Amniotic stem cell (primary cell): Measurements from ENCODE around the gene C2CD3.
"Not testable (repeated sequence)": the region's sequence is repeated elsewhere in the genome, so short reads cannot be mapped to it uniquely, and the experiment has no call there.

Experiments used
- DNase-seq: peaks from one replicate; lab custom pipeline; 2025; lab: John Stamatoyannopoulos, UW

Gene C2CD3

DNA sequence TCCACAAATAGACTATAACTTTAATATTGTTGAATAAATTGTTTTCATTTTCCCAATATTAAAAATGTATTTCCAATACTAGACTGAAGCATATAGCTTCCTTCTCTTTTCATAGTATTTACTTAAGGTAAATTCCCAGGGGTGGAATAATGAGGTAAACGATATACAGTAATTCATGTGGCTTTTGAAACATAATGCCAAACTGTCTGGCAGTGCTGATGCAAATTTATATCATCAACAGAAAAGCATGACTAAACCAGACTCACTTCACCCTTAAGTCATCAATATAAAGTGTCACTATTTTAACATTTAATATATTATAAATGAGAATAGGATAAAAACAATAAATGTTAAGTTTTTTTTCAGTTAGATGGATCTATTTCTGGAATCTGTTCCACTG lies 13.6 kb downstream of the C2CD3 start:
- DNase-seq: no peak

- no peak for DNase-seq
Observed at GRCh38 chr11:74154620-74155281, 16.1 kb downstream of the C2CD3 start.

DNA sequence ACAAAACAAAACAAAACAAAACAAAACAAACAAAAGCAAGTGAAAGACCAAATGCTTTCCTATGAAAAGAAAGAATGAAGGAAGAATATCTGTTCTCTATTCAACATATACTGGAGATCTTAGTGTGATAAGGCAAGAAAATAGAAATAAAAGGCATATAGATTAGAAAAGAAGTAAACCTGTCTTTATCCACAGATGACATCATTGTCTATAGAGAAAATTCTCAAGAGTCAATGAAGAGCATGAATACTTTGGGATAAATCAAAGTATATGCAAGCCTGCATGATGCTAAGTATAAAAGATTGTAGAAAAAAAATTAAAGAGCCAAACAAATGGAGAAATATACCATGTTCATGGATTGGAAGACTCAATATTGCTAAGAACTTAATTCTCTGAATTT lies 17.6 kb downstream of the C2CD3 start:
- no peak for DNase-seq

- DNase-seq: no peak
Observed at GRCh38 chr11:74147199-74147929, 23.4 kb downstream of the C2CD3 start.

- no peak for DNase-seq
Observed at GRCh38 chr11:74144592-74144991, 26.2 kb downstream of the C2CD3 start.

GRCh38 chr11:74142624-74143023 lies 28.2 kb downstream of the C2CD3 start:
- no peak for DNase-seq

DNA sequence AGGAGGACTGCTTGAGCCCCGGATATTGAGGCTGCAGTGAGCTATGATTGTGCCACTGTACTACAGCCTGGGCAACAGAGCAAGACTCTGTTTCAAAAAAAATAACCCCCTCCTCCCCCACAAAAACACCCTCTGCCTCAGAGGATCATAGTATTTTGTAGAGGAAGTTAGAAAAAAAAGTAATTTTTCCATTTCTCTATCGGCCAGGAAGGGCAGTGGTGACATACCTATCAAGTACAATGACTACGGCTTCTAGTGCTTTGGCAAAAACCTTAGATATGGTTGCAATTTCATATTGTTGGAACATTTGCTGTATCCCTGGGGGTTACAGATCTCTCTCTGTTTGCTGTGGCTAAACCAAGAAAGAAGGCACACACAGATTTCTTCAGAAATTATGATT lies 28.9 kb downstream of the C2CD3 start:
- no peak for DNase-seq

DNA sequence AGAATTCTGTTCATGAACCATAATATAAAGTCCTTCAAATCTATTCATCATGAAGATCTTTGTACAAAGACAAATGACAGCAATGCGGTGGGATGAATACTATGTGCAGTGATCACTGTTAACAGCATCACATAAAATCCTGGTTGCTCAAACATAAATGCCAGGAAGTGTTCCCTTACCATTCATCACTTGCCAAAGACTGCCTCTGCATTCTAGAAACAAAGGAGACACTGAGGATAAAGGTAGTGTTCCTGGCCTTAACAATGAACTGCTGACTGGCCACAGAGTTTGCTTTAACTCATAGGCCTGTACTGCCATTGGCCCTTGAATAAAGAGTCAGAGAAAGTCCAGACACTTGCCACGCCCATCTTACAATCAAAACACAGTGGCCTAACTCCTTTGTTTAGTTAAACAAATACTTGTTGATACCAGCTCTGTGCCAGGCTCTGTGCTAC lies 29.5 kb downstream of the C2CD3 start:
- no peak for DNase-seq

- DNase-seq: not testable (repeated sequence)
Observed at GRCh38 chr11:74139919-74140431, 30.8 kb downstream of the C2CD3 start.

DNA sequence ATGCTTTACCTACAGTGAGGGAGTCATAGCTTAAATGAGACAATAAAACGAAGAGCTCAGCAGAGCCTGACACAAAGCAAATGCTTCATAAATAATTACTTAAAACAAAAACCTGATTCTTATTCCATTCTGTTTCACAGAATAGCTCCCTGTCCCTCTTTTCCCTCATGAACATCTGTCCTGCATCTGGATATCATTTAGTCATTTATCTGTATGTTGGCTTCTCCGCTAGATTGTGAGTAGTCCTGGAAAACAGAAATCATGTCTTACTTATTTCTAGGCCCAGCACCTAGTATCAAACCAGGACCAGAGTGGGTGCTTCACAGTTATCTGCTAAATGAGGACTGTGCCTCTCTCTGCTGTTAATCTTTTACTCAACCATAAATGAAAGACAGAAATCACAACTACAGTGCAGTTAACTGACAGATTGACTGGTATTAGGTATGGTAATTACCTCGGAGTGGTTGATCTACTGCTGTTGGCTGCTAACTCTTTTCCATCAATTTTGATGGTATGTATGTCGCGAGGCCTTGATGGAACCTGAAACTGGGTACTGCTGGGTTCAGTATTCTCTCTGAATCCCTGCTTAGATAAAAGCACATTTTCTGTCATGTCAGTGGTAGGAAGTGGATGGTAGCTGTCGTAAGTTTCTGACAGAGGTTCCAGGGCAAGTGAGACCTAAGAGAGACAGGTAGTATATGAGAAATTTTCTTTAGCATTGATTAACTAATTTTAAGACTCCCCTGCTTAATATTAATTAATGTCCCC lies 31.5 kb downstream of the C2CD3 start:
- DNase-seq: no peak

DNA sequence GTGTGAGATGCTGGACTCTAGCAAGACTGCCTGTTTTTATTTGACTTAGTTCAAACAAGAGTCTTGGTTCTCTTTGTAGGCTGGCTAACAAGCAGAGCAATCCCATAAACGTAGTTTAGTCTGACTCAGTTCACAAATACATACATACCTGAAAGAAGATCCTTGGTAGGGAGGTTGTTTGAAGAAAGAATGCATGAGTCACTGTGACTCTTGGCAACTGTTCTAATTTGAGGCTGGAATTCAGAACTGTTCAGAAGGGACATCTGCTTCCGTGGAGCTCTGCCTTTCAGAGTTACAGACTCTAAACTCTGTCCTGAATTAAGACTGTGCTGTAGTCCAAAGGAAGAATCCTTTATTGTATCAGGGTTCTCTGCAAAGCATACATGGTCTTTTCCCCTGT lies 32.2 kb downstream of the C2CD3 start:
- DNase-seq: peak; percentile 64

- DNase-seq: no peak
Observed at GRCh38 chr11:74138021-74138420, 32.8 kb downstream of the C2CD3 start.

GRCh38 chr11:74135127-74135840 lies 35.5 kb downstream of the C2CD3 start:
- DNase-seq: no peak

- DNase-seq: no peak
Observed at GRCh38 chr11:74134661-74135060, 36.1 kb downstream of the C2CD3 start.

DNA sequence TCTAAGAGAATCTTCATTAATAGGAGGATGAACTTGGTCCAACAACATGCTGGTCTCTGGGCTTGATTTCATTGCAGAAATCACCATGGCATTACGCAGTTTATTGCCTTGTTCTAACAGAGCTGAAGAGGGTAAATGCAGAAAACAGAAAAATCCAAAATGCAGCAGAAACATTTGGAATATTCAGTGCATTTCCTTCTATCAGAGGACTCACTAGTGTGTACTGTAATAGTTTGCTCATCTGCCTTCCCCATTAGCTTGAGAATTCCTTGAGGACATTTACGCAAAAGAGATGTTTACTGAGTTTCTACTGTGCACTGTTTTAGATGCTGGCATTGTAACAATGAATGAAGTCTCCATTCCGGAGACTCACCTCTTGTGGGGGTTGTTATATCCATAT lies 37.4 kb downstream of the C2CD3 start:
- no peak for DNase-seq

DNA sequence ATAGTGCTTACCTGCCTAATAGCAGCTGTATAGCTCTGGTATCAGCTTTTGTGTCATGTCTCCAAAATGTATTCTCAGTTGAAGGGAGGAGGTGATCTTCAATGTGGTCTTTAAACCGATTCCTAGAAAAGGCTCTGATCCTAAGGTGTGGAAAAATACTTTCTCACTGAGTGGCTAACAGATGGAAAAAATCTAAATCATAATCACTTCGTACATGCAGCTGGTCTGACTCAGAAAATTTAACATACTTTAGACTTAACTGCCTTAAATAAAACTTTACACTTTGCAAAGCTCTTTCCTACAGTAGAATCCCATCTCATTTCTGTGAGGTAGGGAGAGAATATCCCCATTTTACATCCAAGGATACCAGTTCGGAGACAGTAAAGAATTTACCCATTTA lies 38.0 kb downstream of the C2CD3 start:
- no peak for DNase-seq

- not testable (repeated sequence) for DNase-seq
Observed at GRCh38 chr11:74129121-74129520, 41.7 kb downstream of the C2CD3 start.

- no peak for DNase-seq
Observed at GRCh38 chr11:74123008-74123448, 47.8 kb downstream of the C2CD3 start.

DNA sequence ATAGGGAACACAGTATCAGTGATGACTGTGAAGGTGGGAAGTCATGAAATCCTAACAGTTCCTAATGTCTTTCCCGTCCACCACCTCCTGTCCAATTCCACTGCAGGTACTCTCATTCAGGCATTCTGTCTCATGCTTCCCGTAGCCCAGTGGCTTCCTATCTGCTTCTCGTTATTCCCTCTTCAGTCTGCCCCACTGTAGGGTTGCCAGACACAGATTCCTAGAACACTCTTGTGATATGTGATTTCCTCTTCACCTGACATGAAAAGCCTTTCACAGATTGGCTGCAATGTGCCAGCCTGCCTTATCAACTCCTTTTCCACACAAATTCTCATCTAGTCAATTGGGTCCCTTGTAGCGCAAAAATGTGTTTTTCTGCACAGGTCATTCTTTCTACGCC lies 49.0 kb downstream of the C2CD3 start:
- DNase-seq: no peak

DNA sequence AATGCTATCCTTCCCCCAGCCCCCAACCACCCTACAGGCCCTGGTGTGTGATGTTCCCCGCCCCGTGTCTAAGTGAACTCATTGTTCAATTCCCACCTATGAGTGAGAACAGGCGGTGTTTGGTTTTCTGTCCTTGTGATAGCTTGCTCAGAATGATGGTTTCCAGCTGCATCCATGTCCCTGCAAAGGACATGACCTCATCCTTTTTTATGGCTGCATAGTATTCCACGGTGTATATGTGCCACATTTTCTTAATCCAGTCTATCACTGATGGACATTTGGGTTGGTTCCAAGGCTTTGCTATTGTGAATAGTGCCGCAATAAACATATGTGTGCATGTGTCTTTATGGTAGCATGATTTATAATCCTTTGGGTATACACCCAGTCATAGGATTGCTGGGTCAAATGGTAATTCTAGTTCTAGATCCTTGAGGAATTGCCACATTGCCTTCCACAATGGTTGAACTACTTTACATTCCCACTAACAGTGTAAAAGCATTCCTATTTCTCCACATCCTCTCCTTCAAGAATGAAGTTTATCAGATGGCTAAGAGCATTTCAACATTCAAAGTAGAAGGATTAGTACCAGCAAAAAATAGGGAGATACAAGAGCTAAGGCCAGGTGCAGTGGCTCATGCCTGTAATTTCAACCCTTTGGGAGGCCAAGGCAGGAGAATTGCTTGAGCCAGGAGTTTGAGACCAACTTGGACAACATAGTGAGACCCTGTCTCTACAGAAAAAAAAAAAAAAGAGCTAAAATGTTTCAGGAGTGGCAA lies 50.4 kb downstream of the C2CD3 start:
- DNase-seq: not testable (repeated sequence)

- DNase-seq: no peak
Observed at GRCh38 chr11:74116719-74117118, 54.1 kb downstream of the C2CD3 start.
